IPS DF 4.7 (cell line): ENCODE measurements around the gene FBXO44.

Experiments
- DNase-seq: peaks from one replicate; pipeline ENCODE4 v3.0.0-alpha.2; 2013; ENCODE audit warnings: low spot score; ENCODE audit errors: extremely low read depth

FBXO44 gene

GRCh38 chr1:11688506-11688905, 33.8 kb downstream of the FBXO44 start:
- no peak for DNase-seq

- DNase-seq: no peak
These were observed 36.0 kb downstream of the FBXO44 start for GRCh38 chr1:11690397-11691301.

GRCh38 chr1:11691302-11691914, 36.7 kb downstream of the FBXO44 start, which contains the start of gene DRAXIN:
TSS of gene DRAXIN (plus strand) at chr1:11691710. CDS start at chr1:11706259, 14,549 bp downstream.
- DNase-seq: no peak

- no peak for DNase-seq
These were observed 37.4 kb downstream of the FBXO44 start for GRCh38 chr1:11691928-11692711.

GRCh38 chr1:11693024-11693590, 38.4 kb downstream of the FBXO44 start:
- DNase-seq: no peak

GRCh38 chr1:11693917-11694316, 39.2 kb downstream of the FBXO44 start:
- DNase-seq: no peak

GRCh38 chr1:11695861-11696260, 41.2 kb downstream of the FBXO44 start:
- no peak for DNase-seq

GRCh38 chr1:11697188-11697892, 42.7 kb downstream of the FBXO44 start:
- DNase-seq: no peak

GRCh38 chr1:11697893-11698210, 43.2 kb downstream of the FBXO44 start:
- DNase-seq: no peak

GRCh38 chr1:11700601-11701467, 46.2 kb downstream of the FBXO44 start:
- no peak for DNase-seq

GRCh38 chr1:11701551-11701961, 46.9 kb downstream of the FBXO44 start:
- no peak for DNase-seq

GRCh38 chr1:11701981-11702803, 47.5 kb downstream of the FBXO44 start:
- DNase-seq: no peak

- no peak for DNase-seq
These were observed 48.9 kb downstream of the FBXO44 start for GRCh38 chr1:11703357-11704193.

GRCh38 chr1:11704194-11704529, 49.5 kb downstream of the FBXO44 start:
- no peak for DNase-seq

- DNase-seq: no peak
These were observed 50.2 kb downstream of the FBXO44 start for GRCh38 chr1:11704691-11705475.

- DNase-seq: no peak
These were observed 50.9 kb downstream of the FBXO44 start for GRCh38 chr1:11705596-11705995.

- no peak for DNase-seq
These were observed 51.6 kb downstream of the FBXO44 start for GRCh38 chr1:11706292-11706691.
